ENCODE measurements around the gene CHMP2B.

GRCh38 chr3:87228316-87228715 is 1.2 kb downstream of the CHMP2B start:
- no peak for TF ChIP-seq CTCF (IDR thresholded peaks at IDR 0.05)
- no peak for TF ChIP-seq POLR2AphosphoS5 (IDR thresholded peaks at IDR 0.05)
- no peak for TF ChIP-seq POLR2A (IDR thresholded peaks at IDR 0.05)

Measured in upper lobe of left lung (tissue), 4 donors.